G401.6 (cell line): ENCODE data around the gene RNF11.

Source experiments
- FAIRE-seq: peaks from 2 replicates; lab custom pipeline; 2012; peaks lifted over from hg19 to GRCh38; lab: Jason Lieb, UNC

Gene RNF11

GRCh38 chr1:51314974-51315373 is 78.9 kb downstream of the RNF11 start:
- no peak for FAIRE-seq

DNA sequence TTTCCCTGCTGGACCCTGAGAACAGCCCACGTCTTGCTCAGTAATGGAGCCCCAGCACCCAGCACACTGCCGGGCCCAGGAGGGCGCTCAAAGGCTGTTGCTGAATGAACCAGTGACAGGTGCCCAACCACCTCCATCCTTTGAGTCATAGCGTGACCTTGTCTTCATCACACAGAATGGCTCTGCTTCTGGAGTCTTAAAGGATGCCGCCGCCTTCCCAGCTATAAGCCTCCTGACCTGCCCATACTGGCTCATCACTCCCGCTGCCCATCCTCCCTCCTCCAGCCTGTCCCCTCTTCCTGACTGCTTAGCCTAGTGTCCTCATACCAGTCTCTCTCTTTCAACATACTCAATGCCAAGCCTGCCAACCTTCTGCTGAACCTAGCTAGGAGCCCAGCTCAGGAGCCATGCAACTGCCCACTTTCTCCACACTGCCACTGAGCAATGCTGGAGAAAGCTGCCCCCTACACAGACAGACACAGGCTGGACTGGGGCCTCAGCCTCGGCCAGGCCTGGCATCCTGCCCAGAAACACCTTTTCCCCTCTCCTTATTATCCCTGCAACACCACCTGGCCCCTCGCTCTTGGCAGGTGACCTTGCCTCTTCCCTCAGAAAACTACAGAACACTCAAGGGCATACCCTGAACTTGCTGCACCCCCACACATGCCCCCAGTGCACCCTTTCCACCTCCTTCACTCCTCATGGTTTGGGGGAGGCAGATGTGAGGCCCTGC is 80.2 kb downstream of the RNF11 start:
- FAIRE-seq = no peak

- no peak for FAIRE-seq
Observed at GRCh38 chr1:51316846-51317120, 80.7 kb downstream of the RNF11 start.

DNA sequence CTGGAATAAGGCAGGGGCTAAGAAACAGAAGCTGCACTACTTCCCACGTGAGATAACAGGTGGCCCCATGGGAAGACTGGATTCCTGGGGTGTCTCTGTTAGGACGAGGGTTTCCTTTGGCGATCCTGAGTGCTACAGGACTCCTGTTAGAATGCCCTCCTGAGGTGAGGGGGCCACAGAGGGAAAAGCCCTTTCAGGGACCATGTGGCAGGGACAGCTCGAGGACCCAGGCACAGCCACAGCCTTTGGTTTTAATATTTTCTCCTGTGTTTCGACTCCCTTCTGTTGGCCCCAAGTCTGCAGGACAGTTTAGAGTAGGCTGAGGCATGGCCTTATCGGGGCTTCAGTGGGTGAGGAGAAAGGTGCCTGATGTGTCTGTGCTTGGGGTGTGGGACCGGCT is 81.7 kb downstream of the RNF11 start:
- FAIRE-seq = no peak

GRCh38 chr1:51320967-51321923 is 85.2 kb downstream of the RNF11 start:
- no peak for FAIRE-seq

DNA sequence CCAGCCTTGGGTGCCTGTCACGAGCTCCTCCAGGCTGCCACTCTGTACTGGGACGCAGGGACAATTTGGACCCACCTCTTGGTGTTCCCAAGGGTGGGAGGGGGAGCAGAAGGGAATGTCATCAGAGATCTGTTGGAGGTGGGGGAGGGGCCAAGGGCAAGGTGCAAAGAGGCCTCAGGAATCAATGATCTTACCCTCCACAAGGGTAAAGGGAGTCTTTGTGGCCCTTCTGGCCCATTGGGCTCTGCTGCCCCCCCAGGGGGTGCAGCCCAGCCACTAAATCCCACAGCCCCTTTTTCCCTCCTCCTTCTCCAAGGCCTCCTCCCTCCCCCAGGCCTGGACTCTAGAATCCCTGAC is 85.8 kb downstream of the RNF11 start:
- FAIRE-seq = no peak

DNA sequence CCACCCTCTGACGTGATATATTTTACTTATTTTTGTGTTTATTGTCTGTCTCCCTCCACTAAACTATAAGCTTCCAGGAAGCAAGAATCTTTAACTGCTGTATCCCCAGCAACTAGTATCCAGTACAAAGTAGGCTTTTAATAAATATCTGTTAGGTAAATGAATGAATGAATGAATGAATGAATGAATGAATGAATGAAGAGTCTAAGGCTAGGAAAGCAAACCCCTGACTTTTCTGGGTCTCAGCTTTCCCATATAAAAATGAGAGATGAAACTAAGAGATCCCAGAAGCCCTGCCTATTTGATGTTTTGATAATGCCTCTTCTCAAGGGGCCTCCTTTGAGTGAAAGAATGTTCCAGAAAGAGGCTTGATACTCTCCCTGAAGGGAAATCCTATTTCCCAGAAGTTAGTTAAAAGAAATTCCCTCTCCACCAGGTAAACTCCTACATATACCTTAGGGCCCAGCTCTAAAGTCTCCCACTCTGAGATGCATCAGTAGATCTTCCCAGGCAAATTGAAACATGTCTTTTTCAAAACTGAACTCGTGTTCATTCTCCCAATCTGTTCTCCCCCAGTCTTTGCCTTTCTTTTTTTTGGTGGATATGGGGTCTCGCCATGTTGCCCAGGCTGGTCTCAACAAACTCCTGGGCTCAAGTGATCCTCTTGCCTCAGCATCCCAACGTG is 86.5 kb downstream of the RNF11 start:
- no peak for FAIRE-seq
